ENCODE data around the gene CYP4F3. TPM values are rescaled to one million over a fixed set of nuclear protein-coding genes. Genes with fewer than 3 reads are reported as not detected.

CYP4F3 gene
- total and polyA plus RNA-seq, 2 of the 13 experiments (the other 11 are each of a cell fraction or from before 2014, with no cell fraction given), result 17.8 to 22.8 TPM

GRCh38 chr19:15640294-15640903 lies at the start of gene CYP4F3 (continued):
- TF ChIP-seq NFIB (CRISPR knock-in tag; IDR thresholded peaks at IDR 0.05; ENCODE audit: borderline replicate concordance), result no peak
- TF ChIP-seq FOXK1 (CRISPR knock-in tag; IDR thresholded peaks at IDR 0.05; ENCODE audit: borderline replicate concordance, low read depth), result no peak
- no peak for TF ChIP-seq NBN (conservative IDR thresholded peaks at IDR 0.05)
- no peak for TF ChIP-seq ZNF101 (CRISPR knock-in tag; IDR thresholded peaks at IDR 0.05; ENCODE audit: borderline replicate concordance, low read depth)
- no peak for TF ChIP-seq NKX3-1 (CRISPR knock-in tag; IDR thresholded peaks at IDR 0.05)
- TF ChIP-seq PITX1 (CRISPR knock-in tag; IDR thresholded peaks at IDR 0.05), result peak; percentile 40; the same call in 1 of the 2 replicates
- TF ChIP-seq ZNF367 (CRISPR knock-in tag; IDR thresholded peaks at IDR 0.05; ENCODE audit: borderline replicate concordance), result no peak
- no peak for TF ChIP-seq ZNF142 (CRISPR knock-in tag; IDR thresholded peaks at IDR 0.05)
- TF ChIP-seq DR1 (CRISPR knock-in tag; IDR thresholded peaks at IDR 0.05), result no peak
- no peak for TF ChIP-seq GPBP1L1 (CRISPR knock-in tag; IDR thresholded peaks at IDR 0.05)
- no peak for TF ChIP-seq ZNF230 (CRISPR knock-in tag; IDR thresholded peaks at IDR 0.05)
- TF ChIP-seq PLRG1 (conservative IDR thresholded peaks at IDR 0.05), result no peak
- no peak for TF ChIP-seq HMG20A (CRISPR knock-in tag; IDR thresholded peaks at IDR 0.05; ENCODE audit: borderline replicate concordance)
- TF ChIP-seq ZNF143 (CRISPR knock-in tag; IDR thresholded peaks at IDR 0.05), result no peak
- TF ChIP-seq ZNF574 (CRISPR knock-in tag; IDR thresholded peaks at IDR 0.05), result peak; percentile 12; the same call in 1 of the 2 replicates
- TF ChIP-seq NR1H2 (CRISPR knock-in tag; IDR thresholded peaks at IDR 0.05; ENCODE audit: borderline replicate concordance, low read depth), result no peak
- TF ChIP-seq NFKBIZ (CRISPR knock-in tag; IDR thresholded peaks at IDR 0.05), result no peak

All from HepG2 (cell line).